Measurements from ENCODE around the gene TCF4. TPM values are rescaled to one million over a fixed set of nuclear protein-coding genes. Genes with fewer than 3 reads are reported as not detected.

The TCF4 gene
- total and polyA plus RNA-seq, 4 donors = 4.3 to 15.3 (median 11.5) TPM

DNA sequence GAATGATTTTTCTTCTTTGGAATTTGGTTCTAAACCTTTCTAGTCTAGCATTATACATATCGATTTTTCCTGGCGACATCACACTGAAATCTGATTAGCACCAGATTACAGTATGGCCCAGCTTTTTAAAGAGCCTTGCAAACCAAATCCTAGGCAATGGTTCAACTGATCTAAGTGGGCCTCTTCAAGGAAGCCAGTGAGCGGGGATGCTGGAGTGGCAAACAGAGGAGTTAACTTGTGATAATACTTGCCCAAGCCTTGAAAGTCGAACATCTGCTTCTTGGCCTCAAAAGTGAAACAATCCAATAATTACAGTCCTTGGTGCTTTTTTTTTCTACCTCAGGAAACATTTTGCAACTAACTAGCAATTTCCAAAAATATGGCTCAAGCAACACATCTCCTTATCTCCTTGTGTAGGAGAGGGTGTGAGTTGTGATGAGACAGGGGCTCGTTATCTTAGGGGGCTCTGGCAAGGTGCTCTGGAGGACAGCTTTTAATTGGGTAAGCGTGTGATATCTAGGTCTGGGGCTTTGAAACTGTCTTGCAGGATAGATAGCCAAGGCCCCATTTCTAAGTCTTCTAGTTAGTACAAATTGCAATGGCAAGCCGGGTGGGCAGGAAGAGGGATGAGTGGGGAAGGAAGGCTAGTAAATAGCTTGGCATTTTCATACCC is 388.6 kb downstream of the TCF4 start:
- no peak for DNase-seq (ENCODE audit: low spot score)
- no peaks in the 10 kb centered on the region for H3K4me1 ChIP-seq (ENCODE audit: control insufficient read depth in 4 of 4, insufficient read depth in 4 of 4, low read length in 3 of 4)
- H3K9ac ChIP-seq (ENCODE audit: low read depth in 1 of 2, low read length in 2 of 2) = no peak overlapping the region
- peaks cover 0 to 4% (median 0%) of the 10 kb centered on the region in 4 donors for H3K9me3 ChIP-seq (ENCODE audit: control insufficient read depth in 4 of 4, low read length in 3 of 4)
- H3K27me3 ChIP-seq (ENCODE audit: control insufficient read depth in 4 of 4, insufficient read depth in 4 of 4, low read length in 3 of 4) = no peaks in the 10 kb centered on the region
- H3K4me3 ChIP-seq (ENCODE audit: low read depth in 1 of 3, low read length in 3 of 3) = no peak overlapping the region
- TF ChIP-seq FOXA1 (IDR thresholded peaks at IDR 0.05) = no peak
- no peak for TF ChIP-seq HNF4G (IDR thresholded peaks at IDR 0.05)
- TF ChIP-seq HNF4A (conservative IDR thresholded peaks at IDR 0.05) = no peak
- TF ChIP-seq, protein P1, sequence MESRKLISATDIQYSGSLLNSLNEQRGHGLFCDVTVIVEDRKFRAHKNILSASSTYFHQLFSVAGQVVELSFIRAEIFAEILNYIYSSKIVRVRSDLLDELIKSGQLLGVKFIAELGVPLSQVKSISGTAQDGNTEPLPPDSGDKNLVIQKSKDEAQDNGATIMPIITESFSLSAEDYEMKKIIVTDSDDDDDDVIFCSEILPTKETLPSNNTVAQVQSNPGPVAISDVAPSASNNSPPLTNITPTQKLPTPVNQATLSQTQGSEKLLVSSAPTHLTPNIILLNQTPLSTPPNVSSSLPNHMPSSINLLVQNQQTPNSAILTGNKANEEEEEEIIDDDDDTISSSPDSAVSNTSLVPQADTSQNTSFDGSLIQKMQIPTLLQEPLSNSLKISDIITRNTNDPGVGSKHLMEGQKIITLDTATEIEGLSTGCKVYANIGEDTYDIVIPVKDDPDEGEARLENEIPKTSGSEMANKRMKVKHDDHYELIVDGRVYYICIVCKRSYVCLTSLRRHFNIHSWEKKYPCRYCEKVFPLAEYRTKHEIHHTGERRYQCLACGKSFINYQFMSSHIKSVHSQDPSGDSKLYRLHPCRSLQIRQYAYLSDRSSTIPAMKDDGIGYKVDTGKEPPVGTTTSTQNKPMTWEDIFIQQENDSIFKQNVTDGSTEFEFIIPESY (IDR thresholded peaks at IDR 0.05) = no peak
- no peak for TF ChIP-seq SP1 (IDR thresholded peaks at IDR 0.05)
- no peak for TF ChIP-seq TAF1 (conservative IDR thresholded peaks at IDR 0.05)
- TF ChIP-seq NR2F2 (IDR thresholded peaks at IDR 0.05) = no peak
- TF ChIP-seq, protein P2, sequence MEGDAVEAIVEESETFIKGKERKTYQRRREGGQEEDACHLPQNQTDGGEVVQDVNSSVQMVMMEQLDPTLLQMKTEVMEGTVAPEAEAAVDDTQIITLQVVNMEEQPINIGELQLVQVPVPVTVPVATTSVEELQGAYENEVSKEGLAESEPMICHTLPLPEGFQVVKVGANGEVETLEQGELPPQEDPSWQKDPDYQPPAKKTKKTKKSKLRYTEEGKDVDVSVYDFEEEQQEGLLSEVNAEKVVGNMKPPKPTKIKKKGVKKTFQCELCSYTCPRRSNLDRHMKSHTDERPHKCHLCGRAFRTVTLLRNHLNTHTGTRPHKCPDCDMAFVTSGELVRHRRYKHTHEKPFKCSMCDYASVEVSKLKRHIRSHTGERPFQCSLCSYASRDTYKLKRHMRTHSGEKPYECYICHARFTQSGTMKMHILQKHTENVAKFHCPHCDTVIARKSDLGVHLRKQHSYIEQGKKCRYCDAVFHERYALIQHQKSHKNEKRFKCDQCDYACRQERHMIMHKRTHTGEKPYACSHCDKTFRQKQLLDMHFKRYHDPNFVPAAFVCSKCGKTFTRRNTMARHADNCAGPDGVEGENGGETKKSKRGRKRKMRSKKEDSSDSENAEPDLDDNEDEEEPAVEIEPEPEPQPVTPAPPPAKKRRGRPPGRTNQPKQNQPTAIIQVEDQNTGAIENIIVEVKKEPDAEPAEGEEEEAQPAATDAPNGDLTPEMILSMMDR (IDR thresholded peaks at IDR 0.05; ENCODE audit: low read depth, low read length, missing input control) = no peak
- no peak for TF ChIP-seq RXRA (IDR thresholded peaks at IDR 0.05)
- TF ChIP-seq, protein P3, sequence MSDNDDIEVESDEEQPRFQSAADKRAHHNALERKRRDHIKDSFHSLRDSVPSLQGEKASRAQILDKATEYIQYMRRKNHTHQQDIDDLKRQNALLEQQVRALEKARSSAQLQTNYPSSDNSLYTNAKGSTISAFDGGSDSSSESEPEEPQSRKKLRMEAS (IDR thresholded peaks at IDR 0.05) = no peak
- TF ChIP-seq, protein P4, sequence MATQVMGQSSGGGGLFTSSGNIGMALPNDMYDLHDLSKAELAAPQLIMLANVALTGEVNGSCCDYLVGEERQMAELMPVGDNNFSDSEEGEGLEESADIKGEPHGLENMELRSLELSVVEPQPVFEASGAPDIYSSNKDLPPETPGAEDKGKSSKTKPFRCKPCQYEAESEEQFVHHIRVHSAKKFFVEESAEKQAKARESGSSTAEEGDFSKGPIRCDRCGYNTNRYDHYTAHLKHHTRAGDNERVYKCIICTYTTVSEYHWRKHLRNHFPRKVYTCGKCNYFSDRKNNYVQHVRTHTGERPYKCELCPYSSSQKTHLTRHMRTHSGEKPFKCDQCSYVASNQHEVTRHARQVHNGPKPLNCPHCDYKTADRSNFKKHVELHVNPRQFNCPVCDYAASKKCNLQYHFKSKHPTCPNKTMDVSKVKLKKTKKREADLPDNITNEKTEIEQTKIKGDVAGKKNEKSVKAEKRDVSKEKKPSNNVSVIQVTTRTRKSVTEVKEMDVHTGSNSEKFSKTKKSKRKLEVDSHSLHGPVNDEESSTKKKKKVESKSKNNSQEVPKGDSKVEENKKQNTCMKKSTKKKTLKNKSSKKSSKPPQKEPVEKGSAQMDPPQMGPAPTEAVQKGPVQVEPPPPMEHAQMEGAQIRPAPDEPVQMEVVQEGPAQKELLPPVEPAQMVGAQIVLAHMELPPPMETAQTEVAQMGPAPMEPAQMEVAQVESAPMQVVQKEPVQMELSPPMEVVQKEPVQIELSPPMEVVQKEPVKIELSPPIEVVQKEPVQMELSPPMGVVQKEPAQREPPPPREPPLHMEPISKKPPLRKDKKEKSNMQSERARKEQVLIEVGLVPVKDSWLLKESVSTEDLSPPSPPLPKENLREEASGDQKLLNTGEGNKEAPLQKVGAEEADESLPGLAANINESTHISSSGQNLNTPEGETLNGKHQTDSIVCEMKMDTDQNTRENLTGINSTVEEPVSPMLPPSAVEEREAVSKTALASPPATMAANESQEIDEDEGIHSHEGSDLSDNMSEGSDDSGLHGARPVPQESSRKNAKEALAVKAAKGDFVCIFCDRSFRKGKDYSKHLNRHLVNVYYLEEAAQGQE (IDR thresholded peaks at IDR 0.05) = no peak
- H3K36me3 ChIP-seq (ENCODE audit: control insufficient read depth in 4 of 4, insufficient read depth in 3 of 4, low read depth in 1 of 4, low read length in 3 of 4) = no peaks in the 10 kb centered on the region
- no peak overlapping the region for H3K27ac ChIP-seq (ENCODE audit: low read depth in 1 of 2, low read length in 2 of 2)
- whole genome bisulfite sequencing = 77% methylated on average over 7 of the region's 7 CpGs

DNA sequence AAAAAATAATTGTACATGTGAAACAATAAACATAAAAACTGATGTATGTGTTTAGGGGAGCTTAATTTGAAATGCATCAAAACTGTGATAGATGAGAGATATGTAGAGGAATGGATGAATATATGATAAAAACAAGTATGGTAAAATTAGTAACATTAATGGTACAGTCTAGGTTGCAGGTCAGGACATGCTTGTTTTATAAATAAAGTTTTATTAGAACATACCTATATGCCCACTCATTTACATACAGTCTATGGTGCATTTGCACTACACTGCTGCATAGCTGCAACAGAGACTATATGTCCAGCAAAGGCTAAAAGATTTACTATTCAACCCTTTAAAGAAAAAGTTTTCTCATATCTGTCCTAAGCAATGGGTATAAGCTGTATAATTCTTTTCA is 392.1 kb downstream of the TCF4 start:
- Histone ChIP-seq H3K27me3 (ENCODE audit: control insufficient read depth in 4 of 4, insufficient read depth in 4 of 4, low read length in 3 of 4) (no peaks in the 10 kb centered on the region), H3K36me3 (ENCODE audit: control insufficient read depth in 4 of 4, insufficient read depth in 3 of 4, low read depth in 1 of 4, low read length in 3 of 4) (no peaks in the 10 kb centered on the region), H3K4me1 (ENCODE audit: control insufficient read depth in 4 of 4, insufficient read depth in 4 of 4, low read length in 3 of 4) (no peaks in the 10 kb centered on the region), H3K4me3 (ENCODE audit: low read depth in 1 of 3, low read length in 3 of 3) (no peak overlapping the region), H3K9me3 (ENCODE audit: control insufficient read depth in 4 of 4, low read length in 3 of 4) (peaks cover 0 to 1% (median 0%) of the 10 kb centered on the region in 4 donors), H3K27ac (ENCODE audit: low read depth in 1 of 2, low read length in 2 of 2) (no peak overlapping the region), H3K9ac (ENCODE audit: low read depth in 1 of 2, low read length in 2 of 2) (no peak overlapping the region)
- no peak for DNase-seq (ENCODE audit: low spot score)
- TF ChIP-seq JUND (IDR thresholded peaks at IDR 0.05) (no peak), YY1 (IDR thresholded peaks at IDR 0.05) (no peak), SP1 (IDR thresholded peaks at IDR 0.05) (no peak), NR2F2 (IDR thresholded peaks at IDR 0.05) (no peak), FOXA2 (IDR thresholded peaks at IDR 0.05) (no peak)
- TF ChIP-seq, protein P4 (IDR thresholded peaks at IDR 0.05) = no peak
